WTC11 (cell line): Measurements from ENCODE around the gene FAM240A.

Experiments used
- ESRRA ChIP-seq: sonication (generic); formaldehyde crosslinking; IDR thresholded peaks from 2 replicates; pipeline ENCODE4 v1.8.1; 2022; ENCODE audit warnings: mild to moderate bottlenecking, missing genetic modification reagents, borderline replicate concordance
- ETV6 ChIP-seq: sonication (generic); formaldehyde crosslinking; IDR thresholded peaks from 2 replicates; pipeline ENCODE4 v1.8.1; 2022; ENCODE audit warnings: mild to moderate bottlenecking, missing genetic modification reagents
- NR1H2 ChIP-seq: sonication (generic); formaldehyde crosslinking; IDR thresholded peaks from 2 replicates; pipeline ENCODE4 v1.9.0; 2021; ENCODE audit warnings: mild to moderate bottlenecking, moderate library complexity, missing genetic modification reagents
- RELA ChIP-seq: sonication (generic); formaldehyde crosslinking; IDR thresholded peaks from 2 replicates; pipeline ENCODE4 v1.8.1; 2022; ENCODE audit warnings: missing genetic modification reagents, mild to moderate bottlenecking, borderline replicate concordance
- ZNF263 ChIP-seq: sonication (generic); formaldehyde crosslinking; IDR thresholded peaks from 2 replicates; pipeline ENCODE4 v1.8.1; 2022; ENCODE audit warnings: low read depth, mild to moderate bottlenecking, moderate library complexity, missing genetic modification reagents
- TF ChIP-seq, protein P1 (sequence below): sonication (generic); formaldehyde crosslinking; IDR thresholded peaks from 2 replicates; pipeline ENCODE4 v1.8.0; 2022; ENCODE audit warnings: mild to moderate bottlenecking, missing genetic modification reagents
- TF ChIP-seq, protein P2 (sequence below): fragments of 200-600 bp; IDR thresholded peaks from 2 replicates; pipeline ENCODE4 v1.8.0; 2022; ENCODE audit warnings: antibody characterized with exemption
- TF ChIP-seq, protein P3 (sequence below): sonication (generic); formaldehyde crosslinking; IDR thresholded peaks from 2 replicates; pipeline ENCODE4 v1.8.1; 2022; ENCODE audit warnings: low read depth, missing genetic modification reagents, borderline replicate concordance

DNA sequence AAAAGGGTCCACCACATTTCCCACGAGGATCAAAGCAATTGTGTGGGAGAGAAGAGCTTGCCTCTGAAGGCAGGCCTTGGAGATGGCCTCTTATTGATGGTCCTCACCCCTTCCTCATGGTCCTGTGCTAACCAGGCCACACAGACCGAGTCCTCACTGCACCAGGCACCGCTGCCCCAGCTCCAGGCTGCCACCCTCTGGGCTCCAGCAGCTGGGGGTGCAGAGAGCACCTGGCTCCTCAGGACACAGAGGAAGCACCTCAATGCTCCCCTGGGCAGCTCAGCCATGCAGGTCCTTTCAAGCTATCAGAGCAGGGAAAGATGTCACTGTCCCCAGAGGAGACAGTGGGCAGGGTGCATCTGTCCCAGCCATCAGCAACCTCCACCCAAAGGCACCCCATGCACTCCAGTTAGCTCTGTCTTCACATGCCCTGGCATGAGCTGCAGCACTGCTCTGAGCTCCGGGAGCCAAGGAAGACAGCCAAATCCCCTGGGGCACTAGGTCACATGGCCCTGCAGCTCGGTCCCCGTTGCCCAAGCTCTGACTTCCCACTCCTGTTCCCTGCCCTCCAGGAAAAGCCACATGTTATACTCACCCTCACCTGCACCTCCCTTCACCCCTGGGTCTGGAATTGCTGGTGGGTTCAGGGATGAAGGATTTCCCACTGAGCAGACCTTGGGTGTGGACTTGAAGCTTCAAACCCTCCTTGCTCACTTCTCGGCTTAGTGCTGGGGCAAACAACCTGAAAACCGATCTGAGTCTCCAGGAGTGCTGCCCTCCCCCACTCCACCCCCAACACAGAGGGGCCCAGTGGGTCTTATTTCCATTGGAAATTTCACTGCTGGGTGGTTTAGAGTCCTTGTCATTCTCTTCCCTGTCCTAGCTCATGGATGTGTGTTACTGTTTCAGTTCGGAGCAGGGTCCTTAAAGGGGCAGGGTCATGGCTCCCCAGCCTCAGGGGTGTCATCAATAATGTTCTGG lies 48.5 kb downstream of the FAM240A start:
- no peak for TF ChIP-seq ESRRA
- no peak for TF ChIP-seq NR1H2 (CRISPR knock-in tag)
- TF ChIP-seq, protein P1, sequence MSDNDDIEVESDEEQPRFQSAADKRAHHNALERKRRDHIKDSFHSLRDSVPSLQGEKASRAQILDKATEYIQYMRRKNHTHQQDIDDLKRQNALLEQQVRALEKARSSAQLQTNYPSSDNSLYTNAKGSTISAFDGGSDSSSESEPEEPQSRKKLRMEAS (CRISPR knock-in tag), result no peak
- TF ChIP-seq ETV6 (CRISPR knock-in tag), result no peak
- TF ChIP-seq, protein P2, sequence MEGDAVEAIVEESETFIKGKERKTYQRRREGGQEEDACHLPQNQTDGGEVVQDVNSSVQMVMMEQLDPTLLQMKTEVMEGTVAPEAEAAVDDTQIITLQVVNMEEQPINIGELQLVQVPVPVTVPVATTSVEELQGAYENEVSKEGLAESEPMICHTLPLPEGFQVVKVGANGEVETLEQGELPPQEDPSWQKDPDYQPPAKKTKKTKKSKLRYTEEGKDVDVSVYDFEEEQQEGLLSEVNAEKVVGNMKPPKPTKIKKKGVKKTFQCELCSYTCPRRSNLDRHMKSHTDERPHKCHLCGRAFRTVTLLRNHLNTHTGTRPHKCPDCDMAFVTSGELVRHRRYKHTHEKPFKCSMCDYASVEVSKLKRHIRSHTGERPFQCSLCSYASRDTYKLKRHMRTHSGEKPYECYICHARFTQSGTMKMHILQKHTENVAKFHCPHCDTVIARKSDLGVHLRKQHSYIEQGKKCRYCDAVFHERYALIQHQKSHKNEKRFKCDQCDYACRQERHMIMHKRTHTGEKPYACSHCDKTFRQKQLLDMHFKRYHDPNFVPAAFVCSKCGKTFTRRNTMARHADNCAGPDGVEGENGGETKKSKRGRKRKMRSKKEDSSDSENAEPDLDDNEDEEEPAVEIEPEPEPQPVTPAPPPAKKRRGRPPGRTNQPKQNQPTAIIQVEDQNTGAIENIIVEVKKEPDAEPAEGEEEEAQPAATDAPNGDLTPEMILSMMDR, result no peak
- TF ChIP-seq ZNF263, result no peak
- no peak for TF ChIP-seq RELA (CRISPR knock-in tag)
- TF ChIP-seq, protein P3, sequence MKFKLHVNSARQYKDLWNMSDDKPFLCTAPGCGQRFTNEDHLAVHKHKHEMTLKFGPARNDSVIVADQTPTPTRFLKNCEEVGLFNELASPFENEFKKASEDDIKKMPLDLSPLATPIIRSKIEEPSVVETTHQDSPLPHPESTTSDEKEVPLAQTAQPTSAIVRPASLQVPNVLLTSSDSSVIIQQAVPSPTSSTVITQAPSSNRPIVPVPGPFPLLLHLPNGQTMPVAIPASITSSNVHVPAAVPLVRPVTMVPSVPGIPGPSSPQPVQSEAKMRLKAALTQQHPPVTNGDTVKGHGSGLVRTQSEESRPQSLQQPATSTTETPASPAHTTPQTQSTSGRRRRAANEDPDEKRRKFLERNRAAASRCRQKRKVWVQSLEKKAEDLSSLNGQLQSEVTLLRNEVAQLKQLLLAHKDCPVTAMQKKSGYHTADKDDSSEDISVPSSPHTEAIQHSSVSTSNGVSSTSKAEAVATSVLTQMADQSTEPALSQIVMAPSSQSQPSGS (CRISPR knock-in tag), result no peak
